Brain microvascular endothelial cell (primary cell): ENCODE results near the gene PFDN4.
"Not testable (repeated sequence)": the region's sequence is repeated elsewhere in the genome, so short reads cannot be mapped to it uniquely, and the experiment has no call there.

Source experiments
- DNase-seq: peaks from one replicate; pipeline ENCODE4 v3.0.0-alpha.2; 2020
- H3K27ac ChIP-seq: fragments of 250-450 bp; sonication (Bioruptor Pico); 2 replicates; pipeline ENCODE4 v1.5.1; 2020; ENCODE audit warnings: mild to moderate bottlenecking, moderate library complexity
- H3K27me3 ChIP-seq: fragments of 250-450 bp; sonication (Bioruptor Pico); replicated peaks from 2 replicates; pipeline ENCODE4 v1.5.1; 2020; ENCODE audit warnings: mild to moderate bottlenecking
- H3K36me3 ChIP-seq: fragments of 250-450 bp; sonication (Bioruptor Pico); replicated peaks from 2 replicates; pipeline ENCODE4 v1.5.1; 2020; ENCODE audit warnings: mild to moderate bottlenecking
- H3K4me3 ChIP-seq: 2 replicates; pipeline ENCODE4 v1.5.1; 2011; ENCODE audit warnings: low read depth, mild to moderate bottlenecking, control low read depth, low read length, moderate library complexity
- in situ Hi-C: cut with HindIII; loops from 2 replicates; pipeline ENCODE4 v1.10.0; 2017; ENCODE audit warnings: low sequenced_read_pairs, low pct_ligation_motif_present
- TF ChIP-seq, protein P1 (sequence below): IDR thresholded peaks from 2 replicates; pipeline ENCODE4 v1.5.1; 2011; ENCODE audit warnings: low read depth, mild to moderate bottlenecking, moderate library complexity, low read length, control low read depth, inconsistent platforms; ENCODE audit errors: missing control alignments

The PFDN4 gene

DNA sequence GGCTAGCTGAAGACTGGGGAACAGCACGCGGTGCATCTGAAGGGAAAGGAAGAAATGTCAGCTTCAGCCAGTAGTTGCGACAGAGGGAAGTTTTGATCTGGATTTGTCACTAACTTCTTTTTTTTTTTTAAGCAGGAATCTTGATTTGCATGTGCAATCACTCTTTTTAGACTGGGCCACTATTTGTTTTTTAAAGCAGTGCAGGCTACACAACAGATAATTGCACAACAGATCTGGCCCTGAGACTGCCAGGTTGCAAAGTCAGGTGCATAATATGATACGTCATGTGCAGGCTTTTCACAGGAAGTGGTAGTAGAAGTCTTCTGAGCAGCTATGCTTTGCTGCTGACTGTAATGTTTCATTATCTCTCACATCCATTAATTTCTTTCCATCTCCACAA is 13.5 kb downstream of the PFDN4 start:
- TF ChIP-seq, protein P1, sequence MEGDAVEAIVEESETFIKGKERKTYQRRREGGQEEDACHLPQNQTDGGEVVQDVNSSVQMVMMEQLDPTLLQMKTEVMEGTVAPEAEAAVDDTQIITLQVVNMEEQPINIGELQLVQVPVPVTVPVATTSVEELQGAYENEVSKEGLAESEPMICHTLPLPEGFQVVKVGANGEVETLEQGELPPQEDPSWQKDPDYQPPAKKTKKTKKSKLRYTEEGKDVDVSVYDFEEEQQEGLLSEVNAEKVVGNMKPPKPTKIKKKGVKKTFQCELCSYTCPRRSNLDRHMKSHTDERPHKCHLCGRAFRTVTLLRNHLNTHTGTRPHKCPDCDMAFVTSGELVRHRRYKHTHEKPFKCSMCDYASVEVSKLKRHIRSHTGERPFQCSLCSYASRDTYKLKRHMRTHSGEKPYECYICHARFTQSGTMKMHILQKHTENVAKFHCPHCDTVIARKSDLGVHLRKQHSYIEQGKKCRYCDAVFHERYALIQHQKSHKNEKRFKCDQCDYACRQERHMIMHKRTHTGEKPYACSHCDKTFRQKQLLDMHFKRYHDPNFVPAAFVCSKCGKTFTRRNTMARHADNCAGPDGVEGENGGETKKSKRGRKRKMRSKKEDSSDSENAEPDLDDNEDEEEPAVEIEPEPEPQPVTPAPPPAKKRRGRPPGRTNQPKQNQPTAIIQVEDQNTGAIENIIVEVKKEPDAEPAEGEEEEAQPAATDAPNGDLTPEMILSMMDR = no peak
- Histone ChIP-seq H3K36me3 (no peaks in the 10 kb centered on the region), H3K27ac (no peak overlapping the region), H3K27me3 (no peaks in the 10 kb centered on the region), H3K4me3 (no peak overlapping the region)
- no peak for DNase-seq
- in situ Hi-C loops = no loop called here

DNA sequence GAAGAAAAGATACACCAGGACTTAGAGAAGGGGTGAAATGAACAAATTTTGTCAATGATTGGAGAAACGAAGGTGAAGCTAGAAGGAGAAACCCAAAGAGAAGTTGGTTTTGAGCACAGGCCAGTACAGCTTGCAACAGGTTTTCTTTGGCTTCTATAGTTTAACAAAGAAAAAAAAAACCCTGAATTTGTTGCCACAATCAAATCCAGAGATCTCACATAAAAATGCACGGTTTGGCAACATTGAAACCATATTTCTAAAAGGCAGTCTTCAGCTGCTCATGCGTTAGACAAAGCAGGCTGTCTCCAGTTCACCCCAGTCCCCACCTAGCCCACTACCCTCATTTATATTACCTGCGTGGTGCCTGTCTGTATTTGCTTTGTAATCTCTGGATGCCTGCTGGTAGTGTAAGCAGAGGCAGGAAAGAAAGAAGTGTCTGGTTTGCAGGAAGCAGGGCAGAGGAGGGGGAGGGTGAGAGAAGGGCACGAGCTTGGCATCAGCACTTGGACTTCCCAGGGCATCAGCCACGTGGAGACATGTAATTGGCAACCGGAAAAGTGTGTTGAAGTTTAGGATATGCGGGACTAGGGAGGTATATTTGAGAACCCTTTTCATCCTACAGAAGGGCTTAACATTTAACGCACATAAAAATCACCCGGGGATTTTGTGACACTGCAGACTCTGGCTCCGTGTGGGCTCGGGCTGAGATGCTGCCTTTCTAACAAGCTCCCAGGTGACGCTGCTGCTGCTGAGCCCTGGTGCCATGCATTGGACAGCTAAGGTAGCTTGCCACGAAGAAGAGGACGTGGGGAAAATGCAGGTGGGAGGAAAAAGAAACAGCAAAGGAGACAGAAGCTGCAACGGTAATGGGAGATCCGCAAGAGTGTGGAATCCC is 14.4 kb downstream of the PFDN4 start:
- H3K4me3 ChIP-seq = no peak overlapping the region
- in situ Hi-C loops = no loop called here
- no peak overlapping the region for H3K27ac ChIP-seq
- H3K27me3 ChIP-seq = no peaks in the 10 kb centered on the region
- no peak for DNase-seq
- TF ChIP-seq, protein P1 = no peak
- H3K36me3 ChIP-seq = no peaks in the 10 kb centered on the region

DNA sequence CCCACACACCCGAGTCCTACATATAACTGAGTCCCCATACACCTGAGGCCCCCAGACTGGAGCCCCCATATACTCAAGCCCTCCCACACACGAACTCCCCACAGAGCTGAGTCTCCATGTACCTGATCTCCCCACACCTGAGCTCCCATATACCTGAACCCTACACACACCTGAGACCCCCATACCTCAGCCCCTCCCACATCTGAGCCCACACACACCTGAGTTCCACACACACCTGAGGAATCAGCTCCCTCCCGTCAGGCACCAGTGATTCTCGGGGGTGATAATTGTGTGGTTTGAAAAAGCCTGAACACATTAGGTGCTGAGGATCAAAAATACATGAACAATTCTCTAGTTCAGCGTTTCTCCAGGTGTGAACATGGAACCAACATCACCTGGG is 15.4 kb downstream of the PFDN4 start:
- no peak overlapping the region for H3K27ac ChIP-seq
- DNase-seq = no peak
- no peak overlapping the region for H3K4me3 ChIP-seq
- in situ Hi-C loops = no loop called here
- TF ChIP-seq, protein P1 = no peak
- no peaks in the 10 kb centered on the region for H3K36me3 ChIP-seq
- H3K27me3 ChIP-seq = no peaks in the 10 kb centered on the region

DNA sequence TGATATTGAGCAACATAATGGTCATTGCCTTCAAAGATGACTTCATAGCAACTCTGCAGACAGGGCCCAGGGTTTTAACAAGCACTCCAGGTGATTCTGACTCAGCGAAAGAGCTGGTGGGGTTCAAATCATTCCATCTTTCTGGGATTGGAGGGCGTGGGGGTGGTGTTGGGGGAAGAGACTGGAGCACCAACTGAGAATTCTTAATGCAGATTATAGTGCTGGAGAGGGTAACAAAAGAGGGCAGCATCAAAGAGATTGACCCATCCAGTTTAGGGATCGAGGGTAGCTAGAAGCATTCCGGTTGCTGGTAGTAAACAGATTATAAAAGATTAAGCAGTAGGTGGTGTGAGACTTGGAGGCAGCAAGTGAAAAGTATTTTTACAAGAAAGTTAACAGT is 15.9 kb downstream of the PFDN4 start:
- Histone ChIP-seq H3K27ac (no peak overlapping the region), H3K27me3 (no peaks in the 10 kb centered on the region), H3K4me3 (no peak overlapping the region), H3K36me3 (no peaks in the 10 kb centered on the region)
- DNase-seq = no peak
- in situ Hi-C loops = no loop called here
- TF ChIP-seq, protein P1 = no peak

DNA sequence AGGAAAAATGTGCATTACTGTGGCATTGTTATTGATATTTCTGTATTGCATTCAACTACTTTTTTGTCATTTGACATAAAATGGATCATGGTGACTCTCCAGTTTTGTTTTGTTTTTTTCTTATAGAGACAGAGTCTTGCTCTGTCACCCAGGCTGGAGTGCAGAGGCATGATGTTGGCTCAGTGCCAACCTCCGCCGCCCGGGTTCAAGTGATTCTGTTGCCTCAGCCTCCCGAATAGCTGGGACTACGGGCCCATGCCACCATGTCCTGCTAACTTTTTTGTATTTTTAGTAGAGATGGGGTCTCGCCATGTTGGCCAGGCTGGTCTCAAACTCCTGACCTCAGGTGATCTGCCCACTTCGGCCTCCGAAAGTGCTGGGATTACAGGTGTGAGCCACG is 16.8 kb downstream of the PFDN4 start:
- H3K36me3 ChIP-seq, DNase-seq, H3K27ac ChIP-seq, in situ Hi-C loops, H3K27me3 ChIP-seq, H3K4me3 ChIP-seq: not testable (repeated sequence)

DNA sequence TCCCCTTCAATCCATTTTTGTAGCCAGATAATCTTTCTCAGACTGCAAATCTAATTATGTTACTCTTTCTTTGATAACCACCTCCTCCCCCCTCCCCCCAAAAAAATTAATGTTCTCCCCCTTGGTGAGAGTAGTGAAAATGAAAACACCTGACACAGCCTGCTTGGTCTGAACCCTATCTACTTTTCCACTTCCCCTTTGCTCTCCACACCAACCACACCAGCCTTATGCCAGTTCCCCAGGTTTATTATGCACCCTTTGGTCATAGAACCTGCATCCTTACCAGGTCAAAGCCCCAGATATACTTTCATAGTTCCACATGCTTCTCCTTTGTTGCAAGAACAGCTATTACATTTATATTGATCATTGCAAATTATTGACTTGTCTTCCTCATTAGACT is 19.4 kb downstream of the PFDN4 start:
- DNase-seq = no peak
- no peak overlapping the region for H3K27ac ChIP-seq
- H3K4me3 ChIP-seq = no peak overlapping the region
- TF ChIP-seq, protein P1 = no peak
- H3K27me3 ChIP-seq = no peaks in the 10 kb centered on the region
- in situ Hi-C loops = no loop called here
- no peaks in the 10 kb centered on the region for H3K36me3 ChIP-seq
